Fibroblast of lung (primary cell): Measurements from ENCODE around the gene UBE2J2.

Source experiments
- CTCF ChIP-seq, 2 donors: IDR thresholded peaks in 1 of 2; conservative IDR thresholded peaks in 1 of 2; 1 replicate in 1 of 2; 2 replicates in 1 of 2; pipeline ENCODE4 v1.5.1; 2011 to 2012; ENCODE audit warnings: low read length in 2 of 2, control low read depth in 1 of 2, inconsistent platforms in 1 of 2, low read depth in 1 of 2, mild to moderate bottlenecking in 1 of 2
- EZH2 ChIP-seq: IDR thresholded peaks from 2 replicates; pipeline ENCODE4 v1.5.1; 2012; ENCODE audit warnings: low read length, control low read depth, mild to moderate bottlenecking; ENCODE audit errors: missing control alignments

- TF ChIP-seq CTCF (conservative IDR thresholded peaks at IDR 0.05 in 1 of 2, IDR thresholded peaks at IDR 0.05 in 1 of 2; ENCODE audit: low read depth in 1 of 2, low read length in 2 of 2) = no peak
- no peak for TF ChIP-seq EZH2
Observed at GRCh38 chr1:1296070-1297061, 22.7 kb upstream of the UBE2J2 start.
